GM23338 (cell line): ENCODE data around the gene GCC1. TPM values are rescaled to one million over a fixed set of nuclear protein-coding genes. Genes with fewer than 3 reads are reported as not detected.

Experiments
- ATAC-seq: fragments of 200-7000 bp; cut with Tn5 transposase; 3 replicates; pipeline ENCODE4 v1.9.1; 2020
- DNase-seq: peaks from one replicate; pipeline ENCODE4 v3.0.0-alpha.2; 2015; ENCODE audit warnings: low spot score
- H2AFZ ChIP-seq: fragments of 200-600 bp; sonication (generic); 2 replicates; pipeline ENCODE4 v1.8.0; 2016; ENCODE audit warnings: antibody characterized with exemption, mild to moderate bottlenecking, moderate library complexity
- H3F3A ChIP-seq: fragments of 200-600 bp; sonication (generic); replicated peaks from 2 replicates; pipeline ENCODE4 v1.8.0; 2017; ENCODE audit warnings: antibody characterized with exemption, mixed run types, low read depth
- H3K27ac ChIP-seq: fragments of 200-600 bp; sonication (generic); 2 replicates; pipeline ENCODE4 v1.6.1; 2016; ENCODE audit warnings: low read depth
- H3K27me3 ChIP-seq: fragments of 200-600 bp; sonication (generic); 2 replicates; pipeline ENCODE4 v1.8.0; 2016; ENCODE audit warnings: mild to moderate bottlenecking, mixed run types, moderate library complexity; ENCODE audit not compliant: insufficient read depth
- H3K36me3 ChIP-seq: fragments of 200-600 bp; sonication (generic); 2 replicates; pipeline ENCODE4 v1.8.0; 2016; ENCODE audit warnings: mild to moderate bottlenecking; ENCODE audit not compliant: insufficient read depth
- H3K4me1 ChIP-seq: fragments of 200-600 bp; sonication (generic); 2 replicates; pipeline ENCODE4 v1.8.0; 2016; ENCODE audit warnings: mild to moderate bottlenecking, moderate library complexity; ENCODE audit not compliant: insufficient read depth
- H3K4me2 ChIP-seq: fragments of 200-600 bp; sonication (generic); 2 replicates; pipeline ENCODE4 v1.7.1; 2017; ENCODE audit warnings: mixed run types
- H3K4me3 ChIP-seq: fragments of 200-600 bp; sonication (generic); 2 replicates; pipeline ENCODE4 v1.6.1; 2016; ENCODE audit warnings: mixed run types
- H3K79me2 ChIP-seq: fragments of 200-600 bp; sonication (generic); replicated peaks from 2 replicates; pipeline ENCODE4 v1.8.0; 2017; ENCODE audit warnings: mild to moderate bottlenecking; ENCODE audit not compliant: insufficient read depth
- H3K9me2 ChIP-seq: fragments of 200-600 bp; sonication (generic); 2 replicates; pipeline ENCODE4 v1.8.0; 2017; ENCODE audit not compliant: insufficient read depth
- H4K20me1 ChIP-seq: fragments of 200-600 bp; sonication (generic); replicated peaks from 2 replicates; pipeline ENCODE4 v1.8.0; 2017; ENCODE audit warnings: mild to moderate bottlenecking; ENCODE audit not compliant: insufficient read depth
- H3K27ac Mint-ChIP-seq: 2 replicates; pipeline ENCODE4 v1.8.0; 2020; ENCODE audit warnings: inconsistent platforms, mild to moderate bottlenecking, moderate library complexity, mixed read lengths
- H3K27me3 Mint-ChIP-seq: 3 replicates; pipeline ENCODE4 v1.8.0; 2022; ENCODE audit warnings: low read depth, mild to moderate bottlenecking, moderate library complexity, mixed read lengths, inconsistent platforms; ENCODE audit not compliant: insufficient read depth, poor library complexity
- H3K36me3 Mint-ChIP-seq: 3 replicates; pipeline ENCODE4 v1.8.0; 2021; ENCODE audit warnings: low read depth, mild to moderate bottlenecking, inconsistent platforms, moderate library complexity, mixed read lengths
- H3K4me1 Mint-ChIP-seq: 3 replicates; pipeline ENCODE4 v1.8.0; 2020; ENCODE audit warnings: mild to moderate bottlenecking, inconsistent platforms, mixed read lengths
- H3K4me3 Mint-ChIP-seq: 3 replicates; pipeline ENCODE4 v1.8.0; 2021; ENCODE audit warnings: moderate library complexity, mild to moderate bottlenecking, inconsistent platforms, mixed read lengths
- H3K9me3 Mint-ChIP-seq: 3 replicates; pipeline ENCODE4 v1.8.0; 2020; ENCODE audit warnings: moderate library complexity, mild to moderate bottlenecking, inconsistent platforms, mixed read lengths
- CREB1 ChIP-seq: fragments of 250-450 bp; sonication (Bioruptor Pico); IDR thresholded peaks from 2 replicates; pipeline ENCODE4 v1.5.0; 2020; ENCODE audit warnings: low read depth, mild to moderate bottlenecking, moderate library complexity
- EZH2 ChIP-seq: fragments of 200-600 bp; sonication (generic); IDR thresholded peaks from one replicate; pipeline ENCODE4 v1.8.0; 2017; ENCODE audit warnings: antibody characterized with exemption, mild to moderate bottlenecking, low read depth; ENCODE audit not compliant: unreplicated experiment
- EZH2phosphoT487 ChIP-seq: fragments of 200-600 bp; sonication (generic); IDR thresholded peaks from one replicate; pipeline ENCODE4 v1.8.1; 2018; ENCODE audit warnings: antibody characterized with exemption; ENCODE audit not compliant: unreplicated experiment
- JUNB ChIP-seq: IDR thresholded peaks from one replicate; pipeline ENCODE4 v1.6.1; 2016; ENCODE audit warnings: antibody characterized with exemption; ENCODE audit not compliant: unreplicated experiment
- NANOG ChIP-seq: IDR thresholded peaks from 2 replicates; pipeline ENCODE4 v1.6.1; 2016; ENCODE audit warnings: antibody characterized with exemption, borderline replicate concordance
- POLR2AphosphoS5 ChIP-seq: IDR thresholded peaks from 2 replicates; pipeline ENCODE4 v1.6.1; 2016; ENCODE audit warnings: antibody characterized with exemption, low read depth
- STAT1 ChIP-seq: IDR thresholded peaks from one replicate; pipeline ENCODE4 v1.6.1; 2016; ENCODE audit warnings: antibody characterized with exemption; ENCODE audit not compliant: unreplicated experiment
- ZNF114 ChIP-seq: fragments of 250-450 bp; sonication (Bioruptor Pico); IDR thresholded peaks from 2 replicates; pipeline ENCODE4 v1.5.0; 2020; ENCODE audit warnings: mild to moderate bottlenecking, moderate library complexity
- ZNF331 ChIP-seq: fragments of 250-450 bp; sonication (Bioruptor Pico); IDR thresholded peaks from 2 replicates; pipeline ENCODE4 v1.5.0; 2020; ENCODE audit warnings: low read depth, mild to moderate bottlenecking, moderate library complexity
- polyA plus RNA-seq: library from polyadenylated mRNA; unstranded; fragments of >200 nt; fragmentation: Nextera tagmentation; extraction: Ambion mirVana; gene quantifications from 2 replicates; pipeline ENCODE4 v1.2.1, GENCODE V29; 2016
- total RNA-seq: library from RNA; depleted of rRNA; stranded (reverse); fragments of >200 nt; shearing (Covaris generic); gene quantifications from 2 replicates; pipeline ENCODE4 v1.2.3, GENCODE V29; 2014
- TF ChIP-seq, protein P1 (sequence below): fragments of 250-450 bp; sonication (Bioruptor Pico); IDR thresholded peaks from 2 replicates; pipeline ENCODE4 v1.5.0; 2020; ENCODE audit warnings: mild to moderate bottlenecking, moderate library complexity
- TF ChIP-seq, protein P2 (sequence below), 2 experiments: fragments of 200-600 bp in 1 of 2; sonication (generic) in 1 of 2; conservative IDR thresholded peaks; 2 replicates each; pipeline versions ENCODE4 v1.5.1 to v1.6.1; 2016 to 2017; ENCODE audit warnings: antibody characterized with exemption in 2 of 2, low read depth in 2 of 2, mild to moderate bottlenecking in 2 of 2, moderate library complexity in 1 of 2
- TF ChIP-seq, protein P3 (sequence below): IDR thresholded peaks from 2 replicates; pipeline ENCODE4 v1.6.1; 2016; ENCODE audit warnings: antibody characterized with exemption
- TF ChIP-seq, protein P4 (sequence below): IDR thresholded peaks from one replicate; pipeline ENCODE4 v1.6.1; 2018; ENCODE audit warnings: antibody characterized with exemption; ENCODE audit not compliant: unreplicated experiment

Gene GCC1
- total and polyA plus RNA-seq, 2 experiments from 2014 or later = 3.2 to 17.6 TPM

DNA sequence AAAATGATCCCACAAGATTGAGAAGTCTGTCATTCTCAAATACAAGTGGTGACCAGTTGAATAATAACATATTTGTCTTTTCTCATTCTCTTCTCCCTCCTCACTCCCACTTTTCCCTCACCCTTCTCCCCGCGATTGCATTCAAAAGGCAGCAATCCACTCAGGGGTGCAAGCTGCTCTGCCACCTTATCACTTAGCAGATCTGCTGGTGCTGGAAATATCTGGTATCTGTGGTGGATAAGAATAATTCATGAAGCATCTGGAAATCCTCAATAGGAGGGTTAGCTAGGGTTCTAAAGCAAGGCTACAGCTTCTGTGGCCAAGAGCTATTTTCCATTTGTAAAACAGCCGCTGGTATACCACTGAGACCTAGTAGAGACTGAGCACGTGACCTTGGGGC, 43.8 kb downstream of the GCC1 start:
- H3K27me3 Mint-ChIP-seq = peaks cover 13% of the 10 kb centered on the region
- H3K4me3 Mint-ChIP-seq = no peak overlapping the region
- H3F3A ChIP-seq = no peaks in the 10 kb centered on the region
- DNase-seq (no peak), ATAC-seq (no peak)
- H3K4me1 Mint-ChIP-seq = peaks cover 8% of the 10 kb centered on the region
- no peaks in the 10 kb centered on the region; the same call in 1 of the 2 replicates for H3K36me3 ChIP-seq
- peaks cover 25% of the 10 kb centered on the region for H3K9me3 Mint-ChIP-seq
- peaks cover 24% of the 10 kb centered on the region for H3K27me3 ChIP-seq
- H3K27ac Mint-ChIP-seq = no peak overlapping the region
- H2AFZ ChIP-seq = no peak overlapping the region
- H3K4me2 ChIP-seq = no peak overlapping the region
- no peak for TF ChIP-seq ZNF331 (CRISPR knock-in tag)
- TF ChIP-seq EZH2phosphoT487 = no peak
- TF ChIP-seq, protein P1, sequence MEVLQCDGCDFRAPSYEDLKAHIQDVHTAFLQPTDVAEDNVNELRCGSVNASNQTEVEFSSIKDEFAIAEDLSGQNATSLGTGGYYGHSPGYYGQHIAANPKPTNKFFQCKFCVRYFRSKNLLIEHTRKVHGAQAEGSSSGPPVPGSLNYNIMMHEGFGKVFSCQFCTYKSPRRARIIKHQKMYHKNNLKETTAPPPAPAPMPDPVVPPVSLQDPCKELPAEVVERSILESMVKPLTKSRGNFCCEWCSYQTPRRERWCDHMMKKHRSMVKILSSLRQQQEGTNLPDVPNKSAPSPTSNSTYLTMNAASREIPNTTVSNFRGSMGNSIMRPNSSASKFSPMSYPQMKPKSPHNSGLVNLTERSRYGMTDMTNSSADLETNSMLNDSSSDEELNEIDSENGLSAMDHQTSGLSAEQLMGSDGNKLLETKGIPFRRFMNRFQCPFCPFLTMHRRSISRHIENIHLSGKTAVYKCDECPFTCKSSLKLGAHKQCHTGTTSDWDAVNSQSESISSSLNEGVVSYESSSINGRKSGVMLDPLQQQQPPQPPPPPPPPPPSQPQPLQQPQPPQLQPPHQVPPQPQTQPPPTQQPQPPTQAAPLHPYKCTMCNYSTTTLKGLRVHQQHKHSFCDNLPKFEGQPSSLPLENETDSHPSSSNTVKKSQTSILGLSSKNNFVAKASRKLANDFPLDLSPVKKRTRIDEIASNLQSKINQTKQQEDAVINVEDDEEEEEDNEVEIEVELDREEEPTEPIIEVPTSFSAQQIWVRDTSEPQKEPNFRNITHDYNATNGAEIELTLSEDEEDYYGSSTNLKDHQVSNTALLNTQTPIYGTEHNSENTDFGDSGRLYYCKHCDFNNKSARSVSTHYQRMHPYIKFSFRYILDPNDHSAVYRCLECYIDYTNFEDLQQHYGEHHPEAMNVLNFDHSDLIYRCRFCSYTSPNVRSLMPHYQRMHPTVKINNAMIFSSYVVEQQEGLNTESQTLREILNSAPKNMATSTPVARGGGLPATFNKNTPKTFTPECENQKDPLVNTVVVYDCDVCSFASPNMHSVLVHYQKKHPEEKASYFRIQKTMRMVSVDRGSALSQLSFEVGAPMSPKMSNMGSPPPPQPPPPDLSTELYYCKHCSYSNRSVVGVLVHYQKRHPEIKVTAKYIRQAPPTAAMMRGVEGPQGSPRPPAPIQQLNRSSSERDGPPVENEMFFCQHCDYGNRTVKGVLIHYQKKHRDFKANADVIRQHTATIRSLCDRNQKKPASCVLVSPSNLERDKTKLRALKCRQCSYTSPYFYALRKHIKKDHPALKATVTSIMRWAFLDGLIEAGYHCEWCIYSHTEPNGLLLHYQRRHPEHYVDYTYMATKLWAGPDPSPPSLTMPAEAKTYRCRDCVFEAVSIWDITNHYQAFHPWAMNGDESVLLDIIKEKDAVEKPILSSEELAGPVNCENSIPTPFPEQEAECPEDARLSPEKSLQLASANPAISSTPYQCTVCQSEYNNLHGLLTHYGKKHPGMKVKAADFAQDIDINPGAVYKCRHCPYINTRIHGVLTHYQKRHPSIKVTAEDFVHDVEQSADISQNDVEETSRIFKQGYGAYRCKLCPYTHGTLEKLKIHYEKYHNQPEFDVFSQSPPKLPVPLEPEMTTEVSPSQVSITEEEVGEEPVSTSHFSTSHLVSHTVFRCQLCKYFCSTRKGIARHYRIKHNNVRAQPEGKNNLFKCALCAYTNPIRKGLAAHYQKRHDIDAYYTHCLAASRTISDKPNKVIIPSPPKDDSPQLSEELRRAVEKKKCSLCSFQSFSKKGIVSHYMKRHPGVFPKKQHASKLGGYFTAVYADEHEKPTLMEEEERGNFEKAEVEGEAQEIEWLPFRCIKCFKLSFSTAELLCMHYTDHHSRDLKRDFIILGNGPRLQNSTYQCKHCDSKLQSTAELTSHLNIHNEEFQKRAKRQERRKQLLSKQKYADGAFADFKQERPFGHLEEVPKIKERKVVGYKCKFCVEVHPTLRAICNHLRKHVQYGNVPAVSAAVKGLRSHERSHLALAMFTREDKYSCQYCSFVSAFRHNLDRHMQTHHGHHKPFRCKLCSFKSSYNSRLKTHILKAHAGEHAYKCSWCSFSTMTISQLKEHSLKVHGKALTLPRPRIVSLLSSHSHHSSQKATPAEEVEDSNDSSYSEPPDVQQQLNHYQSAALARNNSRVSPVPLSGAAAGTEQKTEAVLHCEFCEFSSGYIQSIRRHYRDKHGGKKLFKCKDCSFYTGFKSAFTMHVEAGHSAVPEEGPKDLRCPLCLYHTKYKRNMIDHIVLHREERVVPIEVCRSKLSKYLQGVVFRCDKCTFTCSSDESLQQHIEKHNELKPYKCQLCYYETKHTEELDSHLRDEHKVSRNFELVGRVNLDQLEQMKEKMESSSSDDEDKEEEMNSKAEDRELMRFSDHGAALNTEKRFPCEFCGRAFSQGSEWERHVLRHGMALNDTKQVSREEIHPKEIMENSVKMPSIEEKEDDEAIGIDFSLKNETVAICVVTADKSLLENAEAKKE (CRISPR knock-in tag) = no peak
- no peak for TF ChIP-seq STAT1
- no peak for TF ChIP-seq JUNB
- TF ChIP-seq NANOG = no peak
- TF ChIP-seq ZNF114 (CRISPR knock-in tag) = no peak
- TF ChIP-seq, protein P2, sequence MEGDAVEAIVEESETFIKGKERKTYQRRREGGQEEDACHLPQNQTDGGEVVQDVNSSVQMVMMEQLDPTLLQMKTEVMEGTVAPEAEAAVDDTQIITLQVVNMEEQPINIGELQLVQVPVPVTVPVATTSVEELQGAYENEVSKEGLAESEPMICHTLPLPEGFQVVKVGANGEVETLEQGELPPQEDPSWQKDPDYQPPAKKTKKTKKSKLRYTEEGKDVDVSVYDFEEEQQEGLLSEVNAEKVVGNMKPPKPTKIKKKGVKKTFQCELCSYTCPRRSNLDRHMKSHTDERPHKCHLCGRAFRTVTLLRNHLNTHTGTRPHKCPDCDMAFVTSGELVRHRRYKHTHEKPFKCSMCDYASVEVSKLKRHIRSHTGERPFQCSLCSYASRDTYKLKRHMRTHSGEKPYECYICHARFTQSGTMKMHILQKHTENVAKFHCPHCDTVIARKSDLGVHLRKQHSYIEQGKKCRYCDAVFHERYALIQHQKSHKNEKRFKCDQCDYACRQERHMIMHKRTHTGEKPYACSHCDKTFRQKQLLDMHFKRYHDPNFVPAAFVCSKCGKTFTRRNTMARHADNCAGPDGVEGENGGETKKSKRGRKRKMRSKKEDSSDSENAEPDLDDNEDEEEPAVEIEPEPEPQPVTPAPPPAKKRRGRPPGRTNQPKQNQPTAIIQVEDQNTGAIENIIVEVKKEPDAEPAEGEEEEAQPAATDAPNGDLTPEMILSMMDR (conservative IDR thresholded peaks at IDR 0.05; ENCODE audit: low read depth in 2 of 2) = no peak
- TF ChIP-seq EZH2 = no peak
- TF ChIP-seq, protein P3, sequence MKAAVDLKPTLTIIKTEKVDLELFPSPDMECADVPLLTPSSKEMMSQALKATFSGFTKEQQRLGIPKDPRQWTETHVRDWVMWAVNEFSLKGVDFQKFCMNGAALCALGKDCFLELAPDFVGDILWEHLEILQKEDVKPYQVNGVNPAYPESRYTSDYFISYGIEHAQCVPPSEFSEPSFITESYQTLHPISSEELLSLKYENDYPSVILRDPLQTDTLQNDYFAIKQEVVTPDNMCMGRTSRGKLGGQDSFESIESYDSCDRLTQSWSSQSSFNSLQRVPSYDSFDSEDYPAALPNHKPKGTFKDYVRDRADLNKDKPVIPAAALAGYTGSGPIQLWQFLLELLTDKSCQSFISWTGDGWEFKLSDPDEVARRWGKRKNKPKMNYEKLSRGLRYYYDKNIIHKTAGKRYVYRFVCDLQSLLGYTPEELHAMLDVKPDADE = no peak
- TF ChIP-seq, protein P4, sequence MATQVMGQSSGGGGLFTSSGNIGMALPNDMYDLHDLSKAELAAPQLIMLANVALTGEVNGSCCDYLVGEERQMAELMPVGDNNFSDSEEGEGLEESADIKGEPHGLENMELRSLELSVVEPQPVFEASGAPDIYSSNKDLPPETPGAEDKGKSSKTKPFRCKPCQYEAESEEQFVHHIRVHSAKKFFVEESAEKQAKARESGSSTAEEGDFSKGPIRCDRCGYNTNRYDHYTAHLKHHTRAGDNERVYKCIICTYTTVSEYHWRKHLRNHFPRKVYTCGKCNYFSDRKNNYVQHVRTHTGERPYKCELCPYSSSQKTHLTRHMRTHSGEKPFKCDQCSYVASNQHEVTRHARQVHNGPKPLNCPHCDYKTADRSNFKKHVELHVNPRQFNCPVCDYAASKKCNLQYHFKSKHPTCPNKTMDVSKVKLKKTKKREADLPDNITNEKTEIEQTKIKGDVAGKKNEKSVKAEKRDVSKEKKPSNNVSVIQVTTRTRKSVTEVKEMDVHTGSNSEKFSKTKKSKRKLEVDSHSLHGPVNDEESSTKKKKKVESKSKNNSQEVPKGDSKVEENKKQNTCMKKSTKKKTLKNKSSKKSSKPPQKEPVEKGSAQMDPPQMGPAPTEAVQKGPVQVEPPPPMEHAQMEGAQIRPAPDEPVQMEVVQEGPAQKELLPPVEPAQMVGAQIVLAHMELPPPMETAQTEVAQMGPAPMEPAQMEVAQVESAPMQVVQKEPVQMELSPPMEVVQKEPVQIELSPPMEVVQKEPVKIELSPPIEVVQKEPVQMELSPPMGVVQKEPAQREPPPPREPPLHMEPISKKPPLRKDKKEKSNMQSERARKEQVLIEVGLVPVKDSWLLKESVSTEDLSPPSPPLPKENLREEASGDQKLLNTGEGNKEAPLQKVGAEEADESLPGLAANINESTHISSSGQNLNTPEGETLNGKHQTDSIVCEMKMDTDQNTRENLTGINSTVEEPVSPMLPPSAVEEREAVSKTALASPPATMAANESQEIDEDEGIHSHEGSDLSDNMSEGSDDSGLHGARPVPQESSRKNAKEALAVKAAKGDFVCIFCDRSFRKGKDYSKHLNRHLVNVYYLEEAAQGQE = no peak
- no peak for TF ChIP-seq POLR2AphosphoS5
- TF ChIP-seq CREB1 (CRISPR knock-in tag) = no peak
- peaks cover under 1% of the 10 kb centered on the region for H3K36me3 Mint-ChIP-seq
- H3K4me3 ChIP-seq = no peak overlapping the region
- no peaks in the 10 kb centered on the region for H4K20me1 ChIP-seq
- H3K4me1 ChIP-seq = 0 out of 2 replicates have a peak, but pooled peaks cover 5% of the 10 kb centered on the region
- H3K9me2 ChIP-seq = no peaks in the 10 kb centered on the region
- no peak overlapping the region for H3K27ac ChIP-seq
- H3K79me2 ChIP-seq = no peaks in the 10 kb centered on the region
